Caco-2 (cell line): ENCODE results near the gene GLB1L. TPM values are rescaled to one million over a fixed set of nuclear protein-coding genes. Genes with fewer than 3 reads are reported as not detected.
"Not testable (repeated sequence)": the region's sequence is repeated elsewhere in the genome, so short reads cannot be mapped to it uniquely, and the experiment has no call there.

Source experiments
- BruUV-seq: library from RNA; stranded (reverse); fragments of 400-500 nt; replicated peaks from 2 replicates; lab custom pipeline; 2021; lab: Mats Ljungman, UMichigan
- CTCF ChIA-PET: fragments of 300-600 bp; sonication (Branson Sonifier 250); formaldehyde crosslinking; loops from one replicate; lab custom pipeline; 2022; ENCODE audit warnings: antibody characterized with exemption; lab: Charles Lee
- POLR2A ChIA-PET: fragments of 300-600 bp; sonication (Branson Sonifier 250); formaldehyde crosslinking; loops from one replicate; lab custom pipeline; 2022; ENCODE audit warnings: antibody characterized with exemption; lab: Charles Lee
- DNase-seq, 2 experiments: peaks; one replicate each; pipeline versions ENCODE4 v3.0.0 to v3.0.0-alpha.2; 2020 to 2022
- H3K27me3 ChIP-seq: replicated peaks from 2 replicates; pipeline ENCODE4 v1.6.0; 2011; ENCODE audit warnings: low read length; ENCODE audit not compliant: control insufficient read depth, insufficient read depth
- H3K36me3 ChIP-seq: 2 replicates; pipeline ENCODE4 v1.5.1; 2011; ENCODE audit warnings: low read length; ENCODE audit not compliant: control insufficient read depth, insufficient read depth
- H3K4me1 ChIP-seq: fragments of 250-450 bp; sonication (Bioruptor Pico); 2 replicates; pipeline ENCODE4 v1.5.1; 2020; ENCODE audit warnings: mild to moderate bottlenecking
- H3K4me3 ChIP-seq: 2 replicates; pipeline ENCODE4 v1.5.1; 2011; ENCODE audit warnings: low read depth, mild to moderate bottlenecking, control low read depth, low read length
- H3K9me3 ChIP-seq: fragments of 250-450 bp; sonication (Bioruptor Pico); 2 replicates; pipeline ENCODE4 v1.5.1; 2020; ENCODE audit warnings: mild to moderate bottlenecking, moderate library complexity
- H3K27ac Mint-ChIP-seq: one replicate; pipeline ENCODE4 v1.8.0; 2022; ENCODE audit warnings: mixed read lengths; ENCODE audit not compliant: unreplicated experiment
- H3K27me3 Mint-ChIP-seq: one replicate; pipeline ENCODE4 v1.8.0; 2022; ENCODE audit warnings: mixed read lengths; ENCODE audit not compliant: insufficient read depth, unreplicated experiment
- H3K36me3 Mint-ChIP-seq: one replicate; pipeline ENCODE4 v1.8.0; 2022; ENCODE audit warnings: mild to moderate bottlenecking, mixed read lengths; ENCODE audit not compliant: insufficient read depth, unreplicated experiment
- H3K4me1 Mint-ChIP-seq: one replicate; pipeline ENCODE4 v1.8.0; 2022; ENCODE audit warnings: low read depth, mixed read lengths; ENCODE audit not compliant: unreplicated experiment
- H3K4me3 Mint-ChIP-seq: one replicate; pipeline ENCODE4 v1.8.0; 2022; ENCODE audit warnings: mild to moderate bottlenecking, moderate library complexity, mixed read lengths; ENCODE audit not compliant: unreplicated experiment
- H3K9me3 Mint-ChIP-seq: one replicate; pipeline ENCODE4 v1.8.0; 2022; ENCODE audit warnings: mixed read lengths; ENCODE audit not compliant: unreplicated experiment
- CTCF ChIP-seq, 2 experiments: fragments of 200-600 bp in 1 of 2; IDR thresholded peaks; 1 replicate in 1 of 2; 2 replicates in 1 of 2; pipeline versions ENCODE4 v1.5.1 to v1.8.0; 2011 to 2022; ENCODE audit warnings: antibody characterized with exemption in 1 of 2, control low read depth in 1 of 2, inconsistent platforms in 1 of 2, low read depth in 1 of 2, low read length in 1 of 2, mild to moderate bottlenecking in 1 of 2, moderate library complexity in 1 of 2; ENCODE audit not compliant: insufficient read depth in 1 of 2, severe bottlenecking in 1 of 2, unreplicated experiment in 1 of 2
- intact Hi-C: fragments of 100-400 bp; cut with micrococcal nuclease; formaldehyde crosslinking; loops from one replicate; pipeline ENCODE4 v1.10.0; 2022; ENCODE audit not compliant: unreplicated experiment
- total RNA-seq: library from RNA; stranded (reverse); gene quantifications from 2 replicates; pipeline ENCODE4 v1.2.3, GENCODE V29; 2022

The GLB1L gene
- total RNA-seq, 1 experiment from 2014 or later: 3.3 TPM

- no TSS peak for BruUV-seq
- CTCF ChIA-PET: interaction anchor here (1.1 kb wide), 1 partner anchor 91 kb away, joined by 3 read pairs; no protein-coding TSS in a partner anchor
- Mint-ChIP-seq H3K4me1 (peaks cover 5% of the 10 kb centered on the region), H3K36me3 (peaks cover 28% of the 10 kb centered on the region), H3K4me3 (peak overlapping the region; percentile 35), H3K9me3 (no peaks in the 10 kb centered on the region), H3K27me3 (no peaks in the 10 kb centered on the region), H3K27ac (no peak overlapping the region)
- Histone ChIP-seq H3K4me3 (no peak overlapping the region), H3K9me3 (no peaks in the 10 kb centered on the region), H3K36me3 (peaks cover 9% of the 10 kb centered on the region), H3K4me1 (peaks cover 8% of the 10 kb centered on the region), H3K27me3 (no peaks in the 10 kb centered on the region)
- no peak for TF ChIP-seq CTCF (IDR thresholded peaks at IDR 0.05; ENCODE audit: insufficient read depth in 1 of 2, low read depth in 1 of 2, low read length in 1 of 2, severe bottlenecking in 1 of 2, unreplicated experiment in 1 of 2)
- intact Hi-C loops: no loop called here
- no peak for DNase-seq
- POLR2A ChIA-PET: no interaction called here
These were observed 40.6 kb downstream of the GLB1L start for GRCh38 chr2:219204425-219205164.

- H3K36me3 ChIP-seq, DNase-seq, H3K27ac Mint-ChIP-seq, H3K27me3 ChIP-seq, H3K4me3 Mint-ChIP-seq, H3K27me3 Mint-ChIP-seq, H3K9me3 Mint-ChIP-seq, H3K9me3 ChIP-seq, H3K4me3 ChIP-seq, POLR2A ChIA-PET, intact Hi-C loops, H3K36me3 Mint-ChIP-seq, H3K4me1 Mint-ChIP-seq, BruUV-seq, H3K4me1 ChIP-seq: not testable (repeated sequence)
- CTCF ChIA-PET: interaction anchor here (1.1 kb wide), 1 partner anchor 30 kb away, joined by 4 read pairs; no protein-coding TSS in a partner anchor
These were observed 43.9 kb downstream of the GLB1L start for GRCh38 chr2:219201331-219201730.

- H3K4me3 Mint-ChIP-seq, H3K36me3 ChIP-seq, H3K4me1 Mint-ChIP-seq, POLR2A ChIA-PET, intact Hi-C loops, DNase-seq, H3K9me3 ChIP-seq, H3K27me3 Mint-ChIP-seq, H3K27ac Mint-ChIP-seq, H3K36me3 Mint-ChIP-seq, H3K27me3 ChIP-seq, H3K4me1 ChIP-seq, H3K9me3 Mint-ChIP-seq, H3K4me3 ChIP-seq: not testable (repeated sequence)
- BruUV-seq: TSS peak; percentile 57
- CTCF ChIA-PET: interaction anchor here (1.1 kb wide), 1 partner anchor 30 kb away, joined by 4 read pairs; no protein-coding TSS in a partner anchor
These were observed 44.5 kb downstream of the GLB1L start for GRCh38 chr2:219200502-219201326.
